ENCODE results near the gene DPPA5.

DNA sequence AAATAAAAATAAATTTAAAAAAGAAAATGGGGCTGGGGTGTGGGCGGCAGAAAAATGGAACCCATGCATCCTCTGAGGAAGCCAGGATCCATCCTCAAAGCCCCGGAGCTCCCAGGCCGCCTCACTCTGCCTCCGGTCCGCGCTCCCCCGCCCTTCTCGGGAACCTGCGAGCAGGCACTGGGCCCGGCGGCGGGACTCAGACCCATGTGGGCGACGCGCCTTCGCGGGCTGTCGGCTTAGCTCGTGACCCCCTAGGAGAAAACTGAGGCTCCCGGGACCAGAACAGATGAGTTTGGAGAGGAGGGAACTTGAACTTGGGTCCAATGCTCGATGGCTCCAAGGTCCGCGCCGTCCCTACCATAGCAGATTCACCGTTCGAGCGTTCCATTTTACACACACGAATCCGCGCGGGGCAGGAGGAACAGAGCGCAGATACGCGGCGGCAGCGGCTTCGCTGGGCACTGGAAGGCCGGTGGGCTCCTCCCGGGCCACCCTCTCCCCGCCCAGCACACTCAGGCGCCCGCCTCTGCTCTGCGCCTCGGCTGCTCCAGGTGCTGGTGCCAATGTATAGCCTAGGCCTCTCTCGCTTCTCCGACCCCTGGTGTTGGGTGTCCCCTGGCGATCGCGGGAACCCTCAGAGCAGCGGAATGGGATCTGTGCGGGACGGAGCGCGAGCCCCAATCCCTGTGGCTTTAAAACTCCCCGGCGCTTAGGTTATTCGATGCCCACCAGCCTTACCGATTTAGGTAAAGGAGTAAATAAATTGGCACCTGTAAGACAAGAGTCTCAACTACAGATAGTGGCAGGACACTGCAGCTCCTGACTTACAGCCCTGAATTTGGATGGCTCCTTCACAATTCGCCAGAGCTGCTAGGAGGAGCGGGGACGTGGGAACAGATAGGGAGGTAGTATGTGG, 39.2 kb downstream of the DPPA5 start:
- TF ChIP-seq ZNF384 (IDR thresholded peaks at IDR 0.05; ENCODE audit: low read depth, low read length) (no peak), CTCF (IDR thresholded peaks at IDR 0.05 in 2 of 3, conservative IDR thresholded peaks at IDR 0.05 in 1 of 3; ENCODE audit: insufficient read depth in 2 of 3, low read depth in 1 of 3, low read length in 3 of 3) (no peak), KHSRP (IDR thresholded peaks at IDR 0.05) (no peak), JUN (IDR thresholded peaks at IDR 0.05; ENCODE audit: borderline replicate concordance, low read depth, low read length) (no peak), JUN (CRISPR knock-in tag; IDR thresholded peaks at IDR 0.05; ENCODE audit: borderline replicate concordance) (no peak), PCBP1 (IDR thresholded peaks at IDR 0.05; ENCODE audit: low read depth, low read length, poor library complexity, severe bottlenecking) (no peak), KDM4B (IDR thresholded peaks at IDR 0.05; ENCODE audit: borderline replicate concordance in 2 of 2, low read depth in 1 of 2) (no peak), SMARCB1 (IDR thresholded peaks at IDR 0.05; ENCODE audit: insufficient read length, low read depth) (no peak), ZNF75A (CRISPR knock-in tag; IDR thresholded peaks at IDR 0.05) (no peak), FOXO4 (CRISPR knock-in tag; IDR thresholded peaks at IDR 0.05) (no peak)
- TF ChIP-seq, protein P1, sequence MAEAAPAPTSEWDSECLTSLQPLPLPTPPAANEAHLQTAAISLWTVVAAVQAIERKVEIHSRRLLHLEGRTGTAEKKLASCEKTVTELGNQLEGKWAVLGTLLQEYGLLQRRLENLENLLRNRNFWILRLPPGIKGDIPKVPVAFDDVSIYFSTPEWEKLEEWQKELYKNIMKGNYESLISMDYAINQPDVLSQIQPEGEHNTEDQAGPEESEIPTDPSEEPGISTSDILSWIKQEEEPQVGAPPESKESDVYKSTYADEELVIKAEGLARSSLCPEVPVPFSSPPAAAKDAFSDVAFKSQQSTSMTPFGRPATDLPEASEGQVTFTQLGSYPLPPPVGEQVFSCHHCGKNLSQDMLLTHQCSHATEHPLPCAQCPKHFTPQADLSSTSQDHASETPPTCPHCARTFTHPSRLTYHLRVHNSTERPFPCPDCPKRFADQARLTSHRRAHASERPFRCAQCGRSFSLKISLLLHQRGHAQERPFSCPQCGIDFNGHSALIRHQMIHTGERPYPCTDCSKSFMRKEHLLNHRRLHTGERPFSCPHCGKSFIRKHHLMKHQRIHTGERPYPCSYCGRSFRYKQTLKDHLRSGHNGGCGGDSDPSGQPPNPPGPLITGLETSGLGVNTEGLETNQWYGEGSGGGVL (CRISPR knock-in tag; IDR thresholded peaks at IDR 0.05) = no peak
- TF ChIP-seq, protein P2, sequence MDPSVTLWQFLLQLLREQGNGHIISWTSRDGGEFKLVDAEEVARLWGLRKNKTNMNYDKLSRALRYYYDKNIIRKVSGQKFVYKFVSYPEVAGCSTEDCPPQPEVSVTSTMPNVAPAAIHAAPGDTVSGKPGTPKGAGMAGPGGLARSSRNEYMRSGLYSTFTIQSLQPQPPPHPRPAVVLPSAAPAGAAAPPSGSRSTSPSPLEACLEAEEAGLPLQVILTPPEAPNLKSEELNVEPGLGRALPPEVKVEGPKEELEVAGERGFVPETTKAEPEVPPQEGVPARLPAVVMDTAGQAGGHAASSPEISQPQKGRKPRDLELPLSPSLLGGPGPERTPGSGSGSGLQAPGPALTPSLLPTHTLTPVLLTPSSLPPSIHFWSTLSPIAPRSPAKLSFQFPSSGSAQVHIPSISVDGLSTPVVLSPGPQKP (CRISPR knock-in tag; IDR thresholded peaks at IDR 0.05) = no peak

Data from K562 (cell line).